GM19397 (cell line): ENCODE results near the gene UNC5B.

ENCODE experiments used
- ATAC-seq: cut with Tn5 transposase; IDR thresholded peaks from one replicate; pipeline ENCODE4 v1.9.1; 2021; ENCODE audit warnings: mild to moderate bottlenecking, moderate library complexity; ENCODE audit not compliant: unreplicated experiment

The UNC5B gene

GRCh38 chr10:71222601-71223346 is 10.4 kb downstream of the UNC5B start:
- ATAC-seq, result no peak

- ATAC-seq, result no peak
Measured at GRCh38 chr10:71223347-71224058, 11.1 kb downstream of the UNC5B start.

DNA sequence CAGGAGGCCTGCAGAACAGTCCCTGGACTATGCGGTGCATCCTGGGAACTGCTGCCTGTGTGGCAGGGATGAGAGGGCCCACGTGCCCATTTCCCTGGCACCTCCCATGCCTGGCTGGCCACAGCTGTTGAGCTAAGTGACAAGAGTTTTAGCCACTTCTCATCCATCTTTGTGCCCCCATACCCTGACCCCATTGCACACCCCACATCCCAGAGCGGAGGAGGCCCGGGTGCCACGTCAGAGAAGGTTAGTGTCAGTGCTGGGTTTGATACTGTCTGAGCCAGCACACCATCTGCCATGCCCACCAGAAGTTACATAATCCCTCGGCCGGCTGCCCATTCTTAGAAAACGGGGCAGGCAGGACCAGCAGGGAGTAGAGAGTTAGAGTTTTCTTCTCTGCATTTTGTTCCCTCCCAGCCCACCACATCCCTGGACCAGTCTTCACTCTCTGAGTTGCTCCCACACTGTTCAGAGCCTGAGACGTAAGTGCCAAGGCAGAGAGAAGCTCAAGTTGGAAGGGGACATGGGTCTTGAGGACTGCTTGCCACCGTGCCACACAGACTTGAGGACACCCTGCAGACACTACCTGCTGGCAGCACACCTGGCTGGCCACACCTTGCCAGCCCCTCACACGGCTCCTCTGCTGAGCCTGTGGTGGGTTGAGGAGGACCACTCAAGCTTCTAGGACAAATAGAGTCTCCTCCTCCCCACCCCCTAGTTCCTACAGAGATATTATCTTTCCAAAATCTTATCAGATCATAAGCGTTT is 13.1 kb downstream of the UNC5B start:
- ATAC-seq, result no peak

GRCh38 chr10:71228875-71229675 is 16.7 kb downstream of the UNC5B start:
- no peak for ATAC-seq

- ATAC-seq, result no peak
Measured at GRCh38 chr10:71229726-71230655, 17.6 kb downstream of the UNC5B start.

DNA sequence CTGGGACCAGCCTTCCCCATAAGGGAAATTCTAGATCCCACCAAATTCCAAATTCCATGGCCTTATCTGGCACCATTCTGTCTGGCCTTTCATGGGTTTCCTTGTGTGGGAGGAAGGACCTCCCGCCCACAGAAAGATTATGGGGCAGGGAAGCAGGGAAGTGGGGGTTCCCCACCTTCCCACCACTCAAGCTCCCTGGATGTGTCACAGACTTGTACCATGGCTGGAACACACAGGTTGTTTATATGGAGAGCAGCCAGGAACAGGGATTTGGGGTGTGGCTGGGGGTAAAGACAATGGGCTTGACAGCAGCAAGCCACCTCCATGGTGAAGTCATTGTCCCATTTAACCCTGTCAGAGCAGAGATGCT is 18.3 kb downstream of the UNC5B start:
- ATAC-seq, result no peak

GRCh38 chr10:71231206-71231605 is 18.8 kb downstream of the UNC5B start:
- no peak for ATAC-seq

GRCh38 chr10:71232089-71232998 is 20.0 kb downstream of the UNC5B start:
- no peak for ATAC-seq

GRCh38 chr10:71233482-71233892 is 21.1 kb downstream of the UNC5B start:
- no peak for ATAC-seq

GRCh38 chr10:71234004-71234894 is 21.9 kb downstream of the UNC5B start:
- ATAC-seq, result no peak

- ATAC-seq, result no peak
Measured at GRCh38 chr10:71234970-71235685, 22.8 kb downstream of the UNC5B start.

DNA sequence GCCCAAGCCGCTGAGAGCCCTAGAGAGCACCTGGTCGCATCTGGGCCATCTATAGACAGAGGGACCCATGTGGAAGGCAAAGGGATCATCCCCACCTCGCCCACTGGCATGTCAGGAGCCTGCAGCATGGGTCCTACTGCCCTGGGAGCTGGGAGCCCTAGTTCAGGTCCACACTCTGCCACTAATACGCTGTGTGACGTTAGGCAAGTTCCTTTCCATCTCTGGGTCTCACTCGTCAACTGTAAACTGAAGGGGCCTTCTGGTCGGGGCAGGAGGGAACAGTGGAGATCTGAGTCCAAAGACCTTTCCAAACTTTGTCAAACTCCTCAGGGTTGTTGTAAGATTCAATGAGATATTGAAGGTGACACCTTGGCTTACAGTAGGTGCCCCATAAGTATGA is 23.4 kb downstream of the UNC5B start:
- no peak for ATAC-seq

DNA sequence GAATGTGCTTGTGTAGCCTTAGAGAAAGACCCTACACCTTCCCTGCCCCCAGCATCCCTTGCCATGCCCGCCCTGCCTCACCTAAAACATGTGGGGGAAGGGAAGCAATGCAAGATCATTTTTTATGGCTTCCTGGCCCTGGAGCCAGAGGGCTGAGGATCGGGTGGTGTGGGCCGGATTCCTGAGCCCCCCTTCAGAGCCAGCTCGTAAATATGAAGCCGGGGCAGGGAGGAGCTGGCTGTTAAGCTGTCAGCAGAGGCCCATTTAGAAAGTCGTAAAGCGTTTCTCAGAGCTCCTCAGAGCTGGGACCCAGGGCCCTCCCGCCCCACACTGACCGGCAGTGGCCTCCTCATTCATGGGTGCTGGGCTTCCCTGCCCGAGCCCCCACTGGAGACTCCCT is 23.9 kb downstream of the UNC5B start:
- no peak for ATAC-seq

- ATAC-seq, result no peak
Measured at GRCh38 chr10:71236822-71237682, 24.7 kb downstream of the UNC5B start.

DNA sequence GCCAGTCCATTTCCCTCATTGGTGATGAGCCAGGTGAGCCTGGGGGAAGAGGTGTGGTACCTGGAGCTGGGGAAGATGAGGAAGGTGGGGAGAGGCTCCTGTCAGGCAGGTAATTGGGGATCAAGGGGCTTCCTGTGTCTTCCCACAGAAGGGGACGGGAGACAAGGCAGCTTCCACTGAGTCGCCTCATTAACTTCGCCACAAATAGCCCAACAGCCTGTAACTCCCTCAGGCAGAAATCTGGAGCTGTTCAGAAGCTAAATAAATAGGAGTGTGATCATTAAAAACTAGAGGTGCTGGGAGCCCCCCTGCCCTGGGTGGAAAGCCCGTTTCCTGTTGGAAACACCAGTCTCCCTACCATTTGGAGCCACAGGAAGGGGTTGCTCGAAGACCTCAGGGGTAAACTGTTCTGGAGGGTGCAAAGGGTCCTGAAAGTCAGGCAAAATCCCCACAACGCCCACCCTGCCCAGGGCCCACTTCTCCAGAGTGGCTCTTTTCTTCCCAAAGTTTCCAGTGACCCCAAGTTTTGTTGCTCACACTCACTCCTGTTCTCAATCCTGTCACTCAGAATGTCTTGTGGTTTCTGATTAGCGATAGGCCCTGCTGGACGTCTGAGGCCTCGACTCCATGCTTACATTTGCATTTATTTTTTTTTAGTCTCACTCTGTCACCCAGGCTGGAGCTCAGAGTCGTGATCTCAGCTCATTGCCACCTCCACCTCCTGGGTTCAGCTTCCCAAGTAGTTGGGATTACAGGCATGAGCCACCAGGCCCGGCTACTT is 25.7 kb downstream of the UNC5B start:
- ATAC-seq, result no peak

GRCh38 chr10:71238626-71239025 is 26.3 kb downstream of the UNC5B start:
- ATAC-seq, result no peak
